HCT116 (cell line): ENCODE data around the gene NEK7.

Experiments
- ATF3 ChIP-seq: IDR thresholded peaks from 2 replicates; pipeline ENCODE4 v1.6.1; 2012
- CEBPB ChIP-seq: IDR thresholded peaks from 2 replicates; pipeline ENCODE4 v1.6.1; 2012; ENCODE audit warnings: low read depth
- CTCF ChIP-seq, 3 experiments: fragments of 200-600 bp in 1 of 3; sonication (generic) in 1 of 3; IDR thresholded peaks in 2 of 3; conservative IDR thresholded peaks in 1 of 3; 2 replicates each; pipeline ENCODE4 v1.5.1; 2012 to 2017; ENCODE audit warnings: low read depth in 2 of 3, low read length in 2 of 3, antibody characterized with exemption in 1 of 3, borderline replicate concordance in 1 of 3, control low read depth in 1 of 3, mild to moderate bottlenecking in 1 of 3, mixed read lengths in 1 of 3, mixed run types in 1 of 3, moderate library complexity in 1 of 3; ENCODE audit not compliant: insufficient read depth in 1 of 3
- EGR1 ChIP-seq: IDR thresholded peaks from 2 replicates; pipeline ENCODE4 v1.6.1; 2012; ENCODE audit warnings: low read depth
- EZH2phosphoT487 ChIP-seq: fragments of 200-600 bp; IDR thresholded peaks from 2 replicates; pipeline ENCODE4 v1.6.1; 2018; ENCODE audit warnings: antibody characterized with exemption, borderline replicate concordance
- FOSL1 ChIP-seq: IDR thresholded peaks from 2 replicates; pipeline ENCODE4 v1.6.1; 2012; ENCODE audit warnings: low read depth
- MAX ChIP-seq: IDR thresholded peaks from 2 replicates; pipeline ENCODE4 v1.6.1; 2012
- POLR2A ChIP-seq: IDR thresholded peaks from 2 replicates; pipeline ENCODE4 v1.7.0; 2011; ENCODE audit warnings: borderline replicate concordance; ENCODE audit not compliant: insufficient read depth, insufficient read length; ENCODE audit errors: extremely low read depth
- RAD21 ChIP-seq: IDR thresholded peaks from 2 replicates; pipeline ENCODE4 v1.6.1; 2012; ENCODE audit warnings: low read depth, mild to moderate bottlenecking
- REST ChIP-seq: IDR thresholded peaks from 2 replicates; pipeline ENCODE4 v1.6.1; 2012; ENCODE audit warnings: low read depth
- TCF7L2 ChIP-seq: IDR thresholded peaks from 2 replicates; pipeline ENCODE4 v1.7.0; 2011; ENCODE audit warnings: borderline replicate concordance, inconsistent platforms; ENCODE audit not compliant: insufficient read depth, insufficient read length; ENCODE audit errors: extremely low read depth
- YY1 ChIP-seq: IDR thresholded peaks from 2 replicates; pipeline ENCODE4 v1.6.1; 2011; ENCODE audit warnings: low read length, low read depth, moderate library complexity, mild to moderate bottlenecking; ENCODE audit not compliant: insufficient replicate concordance; ENCODE audit errors: extremely low read depth

GRCh38 chr1:198298640-198299039 is 141.8 kb downstream of the NEK7 start:
- TF ChIP-seq YY1: no peak
- no peak for TF ChIP-seq EZH2phosphoT487
- no peak for TF ChIP-seq CTCF (IDR thresholded peaks at IDR 0.05 in 2 of 3, conservative IDR thresholded peaks at IDR 0.05 in 1 of 3; ENCODE audit: borderline replicate concordance in 1 of 3, insufficient read depth in 1 of 3, low read depth in 2 of 3, low read length in 2 of 3)
- TF ChIP-seq FOSL1: no peak
- no peak for TF ChIP-seq POLR2A
- no peak for TF ChIP-seq TCF7L2
- no peak for TF ChIP-seq CEBPB
- no peak for TF ChIP-seq REST
- TF ChIP-seq MAX: no peak
- TF ChIP-seq ATF3: no peak
- no peak for TF ChIP-seq RAD21
- no peak for TF ChIP-seq EGR1
